Hepatocyte (in vitro differentiated cells): Measurements from ENCODE around the gene IP6K1. TPM values are rescaled to one million over a fixed set of nuclear protein-coding genes. Genes with fewer than 3 reads are reported as not detected.

Experiments used
- DNase-seq: peaks from one replicate; pipeline ENCODE4 v3.0.0-alpha.2; 2016; ENCODE audit warnings: low spot score
- H2AFZ ChIP-seq: fragments of 200-600 bp; sonication (generic); 2 replicates; pipeline ENCODE4 v1.6.0; 2016; ENCODE audit warnings: antibody characterized with exemption, mild to moderate bottlenecking
- H3K27ac ChIP-seq: fragments of 200-600 bp; sonication (generic); 2 replicates; pipeline ENCODE4 v1.5.1; 2016; ENCODE audit warnings: mild to moderate bottlenecking
- H3K27me3 ChIP-seq: fragments of 200-600 bp; sonication (generic); 2 replicates; pipeline ENCODE4 v1.6.1; 2016
- H3K36me3 ChIP-seq: fragments of 200-600 bp; sonication (generic); replicated peaks from 2 replicates; pipeline ENCODE4 v1.5.1; 2016; ENCODE audit warnings: low read depth; ENCODE audit not compliant: insufficient read depth
- H3K4me1 ChIP-seq: fragments of 200-600 bp; sonication (generic); 2 replicates; pipeline ENCODE4 v1.5.1; 2016; ENCODE audit warnings: mild to moderate bottlenecking, moderate library complexity; ENCODE audit not compliant: insufficient read depth
- H3K4me2 ChIP-seq: fragments of 200-600 bp; sonication (generic); 2 replicates; pipeline ENCODE4 v1.6.0; 2016
- H3K4me3 ChIP-seq: fragments of 200-600 bp; sonication (generic); 2 replicates; pipeline ENCODE4 v1.5.1; 2016; ENCODE audit warnings: mild to moderate bottlenecking
- H3K79me2 ChIP-seq: fragments of 200-600 bp; sonication (generic); 2 replicates; pipeline ENCODE4 v1.6.0; 2017; ENCODE audit warnings: mild to moderate bottlenecking
- H3K9me2 ChIP-seq: fragments of 200-600 bp; sonication (generic); replicated peaks from 2 replicates; pipeline ENCODE4 v1.6.0; 2017; ENCODE audit warnings: mild to moderate bottlenecking; ENCODE audit not compliant: insufficient read depth
- H3K9me3 ChIP-seq: fragments of 200-600 bp; sonication (generic); 2 replicates; pipeline ENCODE4 v1.5.1; 2016; ENCODE audit warnings: low read depth, mild to moderate bottlenecking
- H4K20me1 ChIP-seq: fragments of 200-600 bp; sonication (generic); 2 replicates; pipeline ENCODE4 v1.6.0; 2016; ENCODE audit warnings: mild to moderate bottlenecking; ENCODE audit not compliant: insufficient read depth, poor library complexity, severe bottlenecking
- EZH2 ChIP-seq: fragments of 200-600 bp; sonication (generic); IDR thresholded peaks from 2 replicates; pipeline ENCODE4 v1.6.1; 2016; ENCODE audit warnings: antibody characterized with exemption, mild to moderate bottlenecking, borderline replicate concordance
- EZH2phosphoT487 ChIP-seq: fragments of 200-600 bp; sonication (generic); IDR thresholded peaks from one replicate; pipeline ENCODE4 v1.6.1; 2018; ENCODE audit warnings: antibody characterized with exemption, mild to moderate bottlenecking, low read depth, moderate library complexity; ENCODE audit not compliant: unreplicated experiment, severe bottlenecking
- WGBS: methylation state at CpG from one replicate; pipeline ENCODE4 v1.1.6; 2016; ENCODE audit warnings: low lambda C conversion rate; ENCODE audit errors: missing lambda C conversion rate; 5-methylcytosine and 5-hydroxymethylcytosine counted together
- microRNA-seq: library from miRNA; unstranded; fragments of <30 nt; microRNA quantifications from one replicate; pipeline ENCODE4, GENCODE V29; 2017
- polyA plus RNA-seq: library from polyadenylated mRNA; unstranded; fragments of >200 nt; fragmentation: Nextera tagmentation; extraction: Ambion mirVana; gene quantifications from 2 replicates; pipeline ENCODE4 v1.2.1, GENCODE V29; 2016
- small RNA-seq: library from RNA; depleted of rRNA; stranded (forward); fragments of <200 nt; gene quantifications from one replicate; pipeline ENCODE3, GENCODE V24; 2014
- total RNA-seq: library from RNA; depleted of rRNA; stranded (reverse); fragments of >200 nt; gene quantifications from 2 replicates; pipeline ENCODE4 v1.2.3, GENCODE V29; 2014
- TF ChIP-seq, protein P1 (sequence below): fragments of 200-600 bp; sonication (generic); IDR thresholded peaks from 2 replicates; pipeline ENCODE4 v1.5.1; 2016; ENCODE audit warnings: antibody characterized with exemption, mild to moderate bottlenecking; ENCODE audit not compliant: poor library complexity

The IP6K1 gene
- total and polyA plus RNA-seq, 2 experiments from 2014 or later = 21.6 to 32.6 TPM

DNA sequence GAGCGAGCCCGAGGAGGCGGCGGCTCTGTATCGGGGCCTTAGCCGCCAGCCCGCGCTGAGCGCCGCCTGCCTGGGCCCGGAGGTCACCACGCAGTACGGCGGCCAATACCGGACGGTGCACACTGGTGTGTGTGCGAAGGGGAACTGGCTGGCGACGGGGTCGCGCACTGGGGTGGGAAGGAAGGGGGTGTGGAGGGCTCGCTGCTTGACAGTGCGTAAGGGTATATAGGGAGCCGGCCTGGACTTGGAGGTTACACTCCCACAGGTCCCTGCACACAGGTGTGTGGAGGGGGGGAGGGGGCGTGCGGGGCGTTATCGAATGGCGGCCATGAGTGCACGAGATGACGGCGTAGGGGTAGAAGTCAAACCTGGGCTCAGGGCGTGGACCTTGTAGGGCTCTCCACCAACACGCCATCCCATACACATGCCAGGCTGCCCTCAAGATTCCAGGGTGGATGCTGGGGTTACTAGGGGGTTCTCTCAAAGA is 111.8 kb downstream of the IP6K1 start:
- no peaks in the 10 kb centered on the region for H3K9me2 ChIP-seq
- peak overlapping the region; percentile 26 for H2AFZ ChIP-seq
- H3K27ac ChIP-seq = peak overlapping the region; percentile 92
- peak overlapping the region; percentile 88 for H3K4me2 ChIP-seq
- no peaks in the 10 kb centered on the region for H3K9me3 ChIP-seq
- peak overlapping the region; percentile 56 for H3K4me3 ChIP-seq
- peaks cover 14% of the 10 kb centered on the region for H3K4me1 ChIP-seq
- no peaks in the 10 kb centered on the region for H4K20me1 ChIP-seq
- peak; percentile 50 for DNase-seq
- H3K36me3 ChIP-seq = no peaks in the 10 kb centered on the region
- TF ChIP-seq, protein P1, sequence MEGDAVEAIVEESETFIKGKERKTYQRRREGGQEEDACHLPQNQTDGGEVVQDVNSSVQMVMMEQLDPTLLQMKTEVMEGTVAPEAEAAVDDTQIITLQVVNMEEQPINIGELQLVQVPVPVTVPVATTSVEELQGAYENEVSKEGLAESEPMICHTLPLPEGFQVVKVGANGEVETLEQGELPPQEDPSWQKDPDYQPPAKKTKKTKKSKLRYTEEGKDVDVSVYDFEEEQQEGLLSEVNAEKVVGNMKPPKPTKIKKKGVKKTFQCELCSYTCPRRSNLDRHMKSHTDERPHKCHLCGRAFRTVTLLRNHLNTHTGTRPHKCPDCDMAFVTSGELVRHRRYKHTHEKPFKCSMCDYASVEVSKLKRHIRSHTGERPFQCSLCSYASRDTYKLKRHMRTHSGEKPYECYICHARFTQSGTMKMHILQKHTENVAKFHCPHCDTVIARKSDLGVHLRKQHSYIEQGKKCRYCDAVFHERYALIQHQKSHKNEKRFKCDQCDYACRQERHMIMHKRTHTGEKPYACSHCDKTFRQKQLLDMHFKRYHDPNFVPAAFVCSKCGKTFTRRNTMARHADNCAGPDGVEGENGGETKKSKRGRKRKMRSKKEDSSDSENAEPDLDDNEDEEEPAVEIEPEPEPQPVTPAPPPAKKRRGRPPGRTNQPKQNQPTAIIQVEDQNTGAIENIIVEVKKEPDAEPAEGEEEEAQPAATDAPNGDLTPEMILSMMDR = no peak
- TF ChIP-seq EZH2 (no peak), EZH2phosphoT487 (no peak)
- WGBS = 4% methylated on average over 24 of the region's 34 CpGs
- no peaks in the 10 kb centered on the region for H3K27me3 ChIP-seq
- H3K79me2 ChIP-seq = peaks cover 9% of the 10 kb centered on the region

Small RNAs within 50 kb of the gene (microRNA-seq; reads per million reads assigned to microRNA genes)
- gene MIR5193 = not detected

Small RNAs within 50 kb of the gene (small RNA-seq; reads per million reads assigned to genes)
- gene AMIGO3 (not detected), gene COX6CP14 (not detected)

Other genes with a start within 250 kb of the IP6K1 start
- gene BSN, start 232.1 kb downstream of the IP6K1 start, total RNA-seq = 0.16 and 0.37 TPM in 2 replicates
- gene BSN, start 232.1 kb downstream of the IP6K1 start, polyA plus RNA-seq = 0.44 and 0.66 TPM in 2 replicates
- gene APEH, start 112.2 kb downstream of the IP6K1 start, total RNA-seq = 120 and 125 TPM in 2 replicates
- 138 and 148 TPM in 2 replicates for gene APEH, start 112.2 kb downstream of the IP6K1 start, polyA plus RNA-seq
- gene MST1, start 97.1 kb downstream of the IP6K1 start, total RNA-seq = 90.3 and 116 TPM in 2 replicates
- 137 and 158 TPM in 2 replicates for gene MST1, start 97.1 kb downstream of the IP6K1 start, polyA plus RNA-seq
- gene RNF123, start 97.0 kb downstream of the IP6K1 start, total RNA-seq = 27.7 and 32.1 TPM in 2 replicates
- 34.6 and 39.1 TPM in 2 replicates for gene RNF123, start 97.0 kb downstream of the IP6K1 start, polyA plus RNA-seq
- 0.57 and 0.76 TPM in 2 replicates for gene AMIGO3, start 66.9 kb downstream of the IP6K1 start, total RNA-seq
- gene AMIGO3, start 66.9 kb downstream of the IP6K1 start, polyA plus RNA-seq = 1.7 and 2.4 TPM in 2 replicates
- 24.3 and 31.5 TPM in 2 replicates for gene GMPPB, start 62.6 kb downstream of the IP6K1 start, total RNA-seq
- 41.0 and 48.7 TPM in 2 replicates for gene GMPPB, start 62.6 kb downstream of the IP6K1 start, polyA plus RNA-seq
- gene CDHR4, start 13.3 kb upstream of the IP6K1 start, total RNA-seq = 0.57 TPM in 1 of 2 replicates, not detected in the other
- 0.57 and 1.5 TPM in 2 replicates for gene CDHR4, start 13.3 kb upstream of the IP6K1 start, polyA plus RNA-seq
- 4.5 and 5.1 TPM in 2 replicates for gene INKA1, start 16.7 kb upstream of the IP6K1 start, total RNA-seq
- gene INKA1, start 16.7 kb upstream of the IP6K1 start, polyA plus RNA-seq = 5.8 and 6.2 TPM in 2 replicates
- 10.7 and 14.7 TPM in 2 replicates for gene UBA7, start 27.4 kb upstream of the IP6K1 start, total RNA-seq
- 21.6 and 22.2 TPM in 2 replicates for gene UBA7, start 27.4 kb upstream of the IP6K1 start, polyA plus RNA-seq
- gene TRAIP, start 70.0 kb upstream of the IP6K1 start, total RNA-seq = 2.5 and 4.9 TPM in 2 replicates
- 3.1 and 6.6 TPM in 2 replicates for gene TRAIP, start 70.0 kb upstream of the IP6K1 start, polyA plus RNA-seq
- gene CAMKV, start 83.4 kb upstream of the IP6K1 start, total RNA-seq = 3.5 and 3.9 TPM in 2 replicates
- gene CAMKV, start 83.4 kb upstream of the IP6K1 start, polyA plus RNA-seq = 2.0 and 2.7 TPM in 2 replicates
- 7.5 and 8.7 TPM in 2 replicates for gene MST1R, start 117.3 kb upstream of the IP6K1 start, total RNA-seq
- 5.3 and 12.1 TPM in 2 replicates for gene MST1R, start 117.3 kb upstream of the IP6K1 start, polyA plus RNA-seq
- 10.7 and 13.6 TPM in 2 replicates for gene MON1A, start 143.3 kb upstream of the IP6K1 start, total RNA-seq
- 9.5 and 11.5 TPM in 2 replicates for gene MON1A, start 143.3 kb upstream of the IP6K1 start, polyA plus RNA-seq
- gene RBM6, start 153.6 kb upstream of the IP6K1 start, total RNA-seq = 59.6 and 69.0 TPM in 2 replicates
- 47.2 and 78.5 TPM in 2 replicates for gene RBM6, start 153.6 kb upstream of the IP6K1 start, polyA plus RNA-seq